Nephron (organoid): ENCODE data around the gene ZNF341.
"Not testable (repeated sequence)": the region's sequence is repeated elsewhere in the genome, so short reads cannot be mapped to it uniquely, and the experiment has no call there.

Source experiments
- H3K27ac Mint-ChIP-seq, 3 experiments: 2 replicates each; pipeline ENCODE4 v1.8.0; 2020; ENCODE audit warnings: mixed read lengths in 3 of 3, mild to moderate bottlenecking in 2 of 3, moderate library complexity in 1 of 3
- H3K27me3 Mint-ChIP-seq: 2 replicates; pipeline ENCODE4 v1.8.0; 2021; ENCODE audit warnings: low read depth, mild to moderate bottlenecking, moderate library complexity, mixed read lengths
- H3K36me3 Mint-ChIP-seq: 2 replicates; pipeline ENCODE4 v1.8.0; 2020; ENCODE audit warnings: low read depth, mixed read lengths
- H3K4me1 Mint-ChIP-seq: 2 replicates; pipeline ENCODE4 v1.8.0; 2020; ENCODE audit warnings: mixed read lengths
- H3K4me3 Mint-ChIP-seq, 3 experiments: 2 replicates each; pipeline ENCODE4 v1.8.0; 2020; ENCODE audit warnings: mild to moderate bottlenecking in 3 of 3, mixed read lengths in 3 of 3, moderate library complexity in 2 of 3
- H3K9me3 Mint-ChIP-seq: 2 replicates; pipeline ENCODE4 v1.8.0; 2020; ENCODE audit warnings: mixed read lengths
- TF ChIP-seq, protein P1 (sequence below), 3 experiments: fragments of 200-600 bp; sonication (generic); IDR thresholded peaks; one replicate each; pipeline ENCODE4 v1.5.0; 2021; ENCODE audit warnings: antibody characterized with exemption in 3 of 3; ENCODE audit not compliant: unreplicated experiment in 3 of 3

ZNF341 gene

DNA sequence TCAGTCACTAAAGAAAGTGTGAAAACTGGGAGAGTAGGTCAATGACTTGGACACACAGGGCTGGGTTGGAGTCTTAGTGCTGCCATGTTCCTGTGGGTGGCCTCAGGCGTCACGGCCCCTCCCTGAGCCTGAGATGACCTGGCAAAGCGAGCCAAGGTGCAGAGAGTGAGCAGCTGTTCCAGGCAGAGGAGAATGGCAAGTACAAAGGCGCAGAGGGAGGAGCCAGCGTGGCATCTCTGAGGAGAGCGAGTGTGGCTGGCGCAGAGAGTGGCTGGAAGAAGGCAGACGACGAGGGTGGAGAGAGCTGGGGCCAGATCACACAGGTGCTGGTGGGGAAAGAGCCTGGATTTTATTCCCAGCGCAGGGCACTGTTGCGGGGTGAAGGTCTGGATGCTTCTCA lies 58.8 kb downstream of the ZNF341 start:
- TF ChIP-seq, protein P1, sequence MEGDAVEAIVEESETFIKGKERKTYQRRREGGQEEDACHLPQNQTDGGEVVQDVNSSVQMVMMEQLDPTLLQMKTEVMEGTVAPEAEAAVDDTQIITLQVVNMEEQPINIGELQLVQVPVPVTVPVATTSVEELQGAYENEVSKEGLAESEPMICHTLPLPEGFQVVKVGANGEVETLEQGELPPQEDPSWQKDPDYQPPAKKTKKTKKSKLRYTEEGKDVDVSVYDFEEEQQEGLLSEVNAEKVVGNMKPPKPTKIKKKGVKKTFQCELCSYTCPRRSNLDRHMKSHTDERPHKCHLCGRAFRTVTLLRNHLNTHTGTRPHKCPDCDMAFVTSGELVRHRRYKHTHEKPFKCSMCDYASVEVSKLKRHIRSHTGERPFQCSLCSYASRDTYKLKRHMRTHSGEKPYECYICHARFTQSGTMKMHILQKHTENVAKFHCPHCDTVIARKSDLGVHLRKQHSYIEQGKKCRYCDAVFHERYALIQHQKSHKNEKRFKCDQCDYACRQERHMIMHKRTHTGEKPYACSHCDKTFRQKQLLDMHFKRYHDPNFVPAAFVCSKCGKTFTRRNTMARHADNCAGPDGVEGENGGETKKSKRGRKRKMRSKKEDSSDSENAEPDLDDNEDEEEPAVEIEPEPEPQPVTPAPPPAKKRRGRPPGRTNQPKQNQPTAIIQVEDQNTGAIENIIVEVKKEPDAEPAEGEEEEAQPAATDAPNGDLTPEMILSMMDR (IDR thresholded peaks at IDR 0.05; ENCODE audit: unreplicated experiment in 3 of 3), result no peak
- Mint-ChIP-seq H3K27ac (no peak overlapping the region), H3K9me3 (no peaks in the 10 kb centered on the region), H3K27me3 (no peaks in the 10 kb centered on the region), H3K36me3 (peaks cover 5% of the 10 kb centered on the region), H3K4me1 (peaks cover 5% of the 10 kb centered on the region), H3K4me3 (no peak overlapping the region)

DNA sequence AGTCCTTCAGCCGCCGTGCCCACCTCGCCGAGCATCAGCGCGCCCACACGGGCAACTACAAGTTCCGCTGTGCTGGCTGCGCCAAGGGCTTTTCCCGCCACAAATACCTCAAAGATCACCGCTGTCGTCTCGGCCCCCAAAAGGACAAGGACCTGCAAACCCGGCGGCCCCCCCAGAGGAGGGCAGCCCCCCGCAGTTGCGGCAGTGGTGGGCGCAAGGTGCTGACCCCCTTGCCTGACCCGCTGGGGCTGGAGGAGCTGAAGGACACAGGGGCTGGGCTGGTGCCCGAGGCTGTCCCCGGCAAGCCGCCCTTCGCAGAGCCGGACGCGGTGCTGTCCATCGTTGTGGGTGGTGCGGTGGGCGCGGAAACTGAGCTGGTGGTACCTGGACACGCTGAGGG lies 59.2 kb downstream of the ZNF341 start:
- TF ChIP-seq, protein P1 (IDR thresholded peaks at IDR 0.05; ENCODE audit: unreplicated experiment in 3 of 3), result no peak
- Mint-ChIP-seq H3K9me3 (no peaks in the 10 kb centered on the region), H3K4me1 (peaks cover 5% of the 10 kb centered on the region), H3K36me3 (peaks cover 5% of the 10 kb centered on the region), H3K27ac (no peak overlapping the region), H3K4me3 (no peak overlapping the region), H3K27me3 (no peaks in the 10 kb centered on the region)

DNA sequence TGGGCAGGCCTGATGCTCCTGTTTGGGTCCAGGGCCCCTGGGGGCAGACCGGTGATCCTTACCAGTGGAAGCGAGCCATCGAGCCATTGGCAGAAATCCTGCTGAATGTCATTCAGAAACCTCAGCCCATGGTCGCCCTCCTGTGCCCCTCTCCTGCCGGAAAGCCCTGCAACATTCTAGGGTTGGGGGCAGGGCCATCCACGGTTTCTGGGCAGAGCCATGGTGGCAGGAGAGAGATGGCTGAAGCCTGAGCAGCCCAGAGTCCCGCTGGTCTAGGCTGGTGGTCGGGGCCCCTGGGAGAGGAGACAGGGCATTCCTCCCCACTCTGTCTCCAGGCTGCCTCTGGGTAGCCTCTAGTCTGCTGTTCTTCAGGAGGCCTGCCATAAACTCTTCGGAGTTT lies 59.7 kb downstream of the ZNF341 start:
- Mint-ChIP-seq H3K9me3 (no peaks in the 10 kb centered on the region), H3K4me3 (no peak overlapping the region), H3K4me1 (peaks cover 5% of the 10 kb centered on the region), H3K27me3 (no peaks in the 10 kb centered on the region), H3K27ac (no peak overlapping the region), H3K36me3 (peaks cover 5% of the 10 kb centered on the region)
- TF ChIP-seq, protein P1 (IDR thresholded peaks at IDR 0.05; ENCODE audit: unreplicated experiment in 3 of 3), result no peak

DNA sequence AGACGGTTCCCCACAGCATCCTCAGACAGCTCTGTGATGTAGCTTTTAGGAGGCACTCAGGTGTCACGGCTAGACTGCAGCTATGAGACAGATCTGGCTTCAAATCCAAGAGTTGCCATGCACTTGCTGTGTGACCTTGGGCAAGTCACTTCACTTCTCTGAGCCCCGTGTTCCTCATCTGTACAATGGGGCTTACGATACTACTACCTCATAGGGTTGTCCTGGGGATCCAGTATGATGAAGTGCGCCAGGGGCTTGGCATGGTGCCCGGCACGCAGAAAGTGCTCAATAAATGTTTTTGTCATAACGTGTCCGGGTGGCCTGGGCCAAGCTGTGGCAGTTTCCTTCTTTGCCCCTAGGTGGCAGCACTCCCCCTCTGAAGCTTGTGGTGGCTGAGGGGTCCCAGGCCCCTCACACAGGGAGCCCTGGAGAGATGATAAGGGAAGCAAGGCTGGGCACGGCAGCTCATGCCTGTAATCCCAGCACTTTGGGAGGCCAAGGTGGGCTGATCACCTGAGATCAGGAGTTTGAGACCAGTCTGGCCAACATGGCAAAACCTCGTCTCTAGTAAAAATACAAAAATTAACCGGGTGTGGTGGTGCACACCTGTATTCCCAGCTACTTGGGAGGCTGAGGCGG lies 60.3 kb downstream of the ZNF341 start:
- Mint-ChIP-seq H3K27ac (no peak overlapping the region), H3K36me3 (peaks cover 5% of the 10 kb centered on the region), H3K4me1 (peaks cover 5% of the 10 kb centered on the region), H3K9me3 (no peaks in the 10 kb centered on the region), H3K27me3 (no peaks in the 10 kb centered on the region), H3K4me3 (no peak overlapping the region)
- TF ChIP-seq, protein P1 (IDR thresholded peaks at IDR 0.05; ENCODE audit: unreplicated experiment in 3 of 3), result peak; percentile 61 to 69 (median 62)

DNA sequence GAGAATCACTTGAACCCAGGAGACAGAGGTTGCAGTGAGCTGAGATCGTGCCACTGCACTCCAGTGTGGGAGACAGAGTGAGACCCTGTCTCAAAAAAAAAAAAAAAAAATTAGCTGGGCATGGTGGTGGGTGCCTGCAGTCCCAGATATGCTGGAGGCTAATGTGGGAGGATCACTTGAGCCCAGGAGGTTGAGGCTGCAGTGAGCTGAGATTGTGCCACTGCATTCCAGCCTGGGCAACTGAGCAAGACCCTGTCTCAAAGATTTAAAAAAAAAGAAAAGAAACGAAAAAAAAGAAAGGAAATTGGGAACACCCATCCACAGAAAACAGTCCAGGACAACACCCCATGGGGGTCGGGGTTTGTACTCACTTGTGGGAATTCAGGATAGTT lies 60.8 kb downstream of the ZNF341 start:
- H3K36me3 Mint-ChIP-seq, H3K4me1 Mint-ChIP-seq, H3K4me3 Mint-ChIP-seq: not testable (repeated sequence)

DNA sequence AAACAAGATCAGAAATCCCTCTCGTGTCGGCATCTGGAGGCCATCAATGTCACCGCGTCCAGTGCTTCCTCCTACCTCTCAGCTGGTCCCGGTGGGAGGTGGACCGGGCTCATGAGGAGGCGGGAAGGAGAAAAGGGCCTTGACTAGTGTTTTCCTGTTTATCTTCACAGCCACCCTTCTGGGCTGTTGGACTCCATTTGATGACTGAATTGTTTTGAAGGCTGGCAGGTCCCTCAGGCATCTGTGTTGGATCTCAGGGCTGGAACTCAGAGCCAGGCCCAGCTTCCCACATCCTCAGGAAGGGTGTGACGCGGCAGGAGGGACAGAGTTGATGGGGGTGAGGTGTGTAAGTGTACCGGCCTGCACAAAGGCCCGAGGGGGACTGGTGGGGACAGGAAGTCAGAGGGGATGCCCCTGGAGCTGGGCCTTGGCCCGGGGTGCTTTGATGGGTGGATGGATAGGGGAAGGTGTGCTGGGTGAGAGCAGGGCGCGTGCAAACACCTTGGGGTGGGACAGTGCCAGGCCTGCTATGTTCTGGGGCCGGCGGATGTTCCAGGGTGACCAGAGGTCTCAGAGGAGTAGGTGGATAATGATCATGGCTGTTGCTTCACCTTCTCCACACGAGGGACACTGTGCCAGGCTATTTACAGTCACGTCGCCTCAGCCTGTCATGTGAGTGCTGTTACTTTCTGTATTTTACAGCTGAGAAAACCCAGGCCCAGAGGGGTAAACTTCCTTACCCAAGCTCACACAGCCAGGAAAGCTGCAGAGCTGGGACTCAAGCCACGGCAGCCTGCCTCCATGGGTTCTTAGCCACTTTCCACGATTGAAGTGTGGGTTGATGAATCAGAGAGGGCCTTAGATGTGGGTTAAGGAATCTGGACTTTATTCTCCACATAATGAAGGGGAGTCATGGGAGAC lies 61.5 kb downstream of the ZNF341 start:
- H3K27me3 Mint-ChIP-seq, result no peaks in the 10 kb centered on the region
- peaks cover 5% of the 10 kb centered on the region for H3K36me3 Mint-ChIP-seq
- H3K27ac Mint-ChIP-seq, result peak overlapping the region in 1 of 3 experiments; percentile 47
- peaks cover 5% of the 10 kb centered on the region for H3K4me1 Mint-ChIP-seq
- H3K4me3 Mint-ChIP-seq, result no peak overlapping the region
- no peaks in the 10 kb centered on the region for H3K9me3 Mint-ChIP-seq
- TF ChIP-seq, protein P1 (IDR thresholded peaks at IDR 0.05; ENCODE audit: unreplicated experiment in 3 of 3), result no peak

More for the DNA sequence above, 60.8 kb downstream of the ZNF341 start:
- not testable (repeated sequence) for H3K27me3 Mint-ChIP-seq, H3K9me3 Mint-ChIP-seq
- H3K27ac Mint-ChIP-seq, result peak overlapping the region in 1 of 3 experiments; percentile 47
